GM23338 (cell line): ENCODE results near the gene OR8B12.

Experiments
- CTCF ChIP-seq, 2 experiments: fragments of 200-600 bp in 1 of 2; sonication (generic) in 1 of 2; conservative IDR thresholded peaks; 2 replicates each; pipeline versions ENCODE4 v1.5.1 to v1.6.1; 2016 to 2017; ENCODE audit warnings: antibody characterized with exemption in 2 of 2, low read depth in 2 of 2, mild to moderate bottlenecking in 2 of 2, moderate library complexity in 1 of 2
- EZH2 ChIP-seq: fragments of 200-600 bp; sonication (generic); IDR thresholded peaks from one replicate; pipeline ENCODE4 v1.8.0; 2017; ENCODE audit warnings: antibody characterized with exemption, mild to moderate bottlenecking, low read depth; ENCODE audit not compliant: unreplicated experiment
- EZH2phosphoT487 ChIP-seq: fragments of 200-600 bp; sonication (generic); IDR thresholded peaks from one replicate; pipeline ENCODE4 v1.8.1; 2018; ENCODE audit warnings: antibody characterized with exemption; ENCODE audit not compliant: unreplicated experiment
- TF ChIP-seq, protein P1 (sequence below): IDR thresholded peaks from one replicate; pipeline ENCODE4 v1.6.1; 2018; ENCODE audit warnings: antibody characterized with exemption; ENCODE audit not compliant: unreplicated experiment

- TF ChIP-seq CTCF (conservative IDR thresholded peaks at IDR 0.05; ENCODE audit: low read depth in 2 of 2) (no peak), EZH2phosphoT487 (no peak), EZH2 (no peak)
- TF ChIP-seq, protein P1, sequence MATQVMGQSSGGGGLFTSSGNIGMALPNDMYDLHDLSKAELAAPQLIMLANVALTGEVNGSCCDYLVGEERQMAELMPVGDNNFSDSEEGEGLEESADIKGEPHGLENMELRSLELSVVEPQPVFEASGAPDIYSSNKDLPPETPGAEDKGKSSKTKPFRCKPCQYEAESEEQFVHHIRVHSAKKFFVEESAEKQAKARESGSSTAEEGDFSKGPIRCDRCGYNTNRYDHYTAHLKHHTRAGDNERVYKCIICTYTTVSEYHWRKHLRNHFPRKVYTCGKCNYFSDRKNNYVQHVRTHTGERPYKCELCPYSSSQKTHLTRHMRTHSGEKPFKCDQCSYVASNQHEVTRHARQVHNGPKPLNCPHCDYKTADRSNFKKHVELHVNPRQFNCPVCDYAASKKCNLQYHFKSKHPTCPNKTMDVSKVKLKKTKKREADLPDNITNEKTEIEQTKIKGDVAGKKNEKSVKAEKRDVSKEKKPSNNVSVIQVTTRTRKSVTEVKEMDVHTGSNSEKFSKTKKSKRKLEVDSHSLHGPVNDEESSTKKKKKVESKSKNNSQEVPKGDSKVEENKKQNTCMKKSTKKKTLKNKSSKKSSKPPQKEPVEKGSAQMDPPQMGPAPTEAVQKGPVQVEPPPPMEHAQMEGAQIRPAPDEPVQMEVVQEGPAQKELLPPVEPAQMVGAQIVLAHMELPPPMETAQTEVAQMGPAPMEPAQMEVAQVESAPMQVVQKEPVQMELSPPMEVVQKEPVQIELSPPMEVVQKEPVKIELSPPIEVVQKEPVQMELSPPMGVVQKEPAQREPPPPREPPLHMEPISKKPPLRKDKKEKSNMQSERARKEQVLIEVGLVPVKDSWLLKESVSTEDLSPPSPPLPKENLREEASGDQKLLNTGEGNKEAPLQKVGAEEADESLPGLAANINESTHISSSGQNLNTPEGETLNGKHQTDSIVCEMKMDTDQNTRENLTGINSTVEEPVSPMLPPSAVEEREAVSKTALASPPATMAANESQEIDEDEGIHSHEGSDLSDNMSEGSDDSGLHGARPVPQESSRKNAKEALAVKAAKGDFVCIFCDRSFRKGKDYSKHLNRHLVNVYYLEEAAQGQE, result no peak
Measured at GRCh38 chr11:124510279-124510678, 33.2 kb downstream of the OR8B12 start.
